HG03066 (cell line): ENCODE data around the gene CTSZ.
A peak's percentile ranks its signal among the peaks of the same experiment; 100 is the strongest.
"Not testable (repeated sequence)": the region's sequence is repeated elsewhere in the genome, so short reads cannot be mapped to it uniquely, and the experiment has no call there.

Experiments
- ATAC-seq: cut with Tn5 transposase; IDR thresholded peaks from one replicate; pipeline ENCODE4 v1.9.1; 2021; ENCODE audit warnings: low read depth; ENCODE audit not compliant: unreplicated experiment

CTSZ gene

GRCh38 chr20:59006864-59007664, at the start of gene CTSZ:
CTSZ (minus strand) TSS chr20:59007254; CDS start chr20:59007128, 126 bp downstream.
- no peak for ATAC-seq

DNA sequence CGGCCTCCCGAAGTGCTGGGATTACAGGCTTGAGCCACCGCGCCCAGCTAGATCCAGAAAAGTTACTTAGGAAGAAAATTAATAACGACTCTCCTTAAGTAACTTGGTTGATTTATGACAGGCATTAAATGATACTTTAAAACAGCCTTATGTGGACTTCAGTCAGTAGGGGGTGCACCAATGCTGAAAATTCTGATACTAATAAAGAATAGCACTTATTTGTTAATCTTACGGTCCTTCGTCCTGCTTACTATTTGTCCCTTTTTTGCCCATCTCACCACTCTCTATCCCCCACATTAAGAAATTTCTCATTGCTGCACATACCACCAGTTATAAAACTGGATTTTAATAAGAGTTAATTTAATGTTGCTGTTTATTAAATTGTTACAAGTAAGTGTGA, 48.2 kb upstream of the CTSZ start:
- ATAC-seq = no peak

- no peak for ATAC-seq
Measured at GRCh38 chr20:59051666-59052185, 44.7 kb upstream of the CTSZ start.

- no peak for ATAC-seq
Measured at GRCh38 chr20:59050437-59050836, 43.4 kb upstream of the CTSZ start.

- no peak for ATAC-seq
Measured at GRCh38 chr20:59048681-59049030, 41.6 kb upstream of the CTSZ start.

- ATAC-seq = no peak
Measured at GRCh38 chr20:59047938-59048680, 41.1 kb upstream of the CTSZ start.

- no peak for ATAC-seq
Measured at GRCh38 chr20:59046862-59047261, 39.8 kb upstream of the CTSZ start.

DNA sequence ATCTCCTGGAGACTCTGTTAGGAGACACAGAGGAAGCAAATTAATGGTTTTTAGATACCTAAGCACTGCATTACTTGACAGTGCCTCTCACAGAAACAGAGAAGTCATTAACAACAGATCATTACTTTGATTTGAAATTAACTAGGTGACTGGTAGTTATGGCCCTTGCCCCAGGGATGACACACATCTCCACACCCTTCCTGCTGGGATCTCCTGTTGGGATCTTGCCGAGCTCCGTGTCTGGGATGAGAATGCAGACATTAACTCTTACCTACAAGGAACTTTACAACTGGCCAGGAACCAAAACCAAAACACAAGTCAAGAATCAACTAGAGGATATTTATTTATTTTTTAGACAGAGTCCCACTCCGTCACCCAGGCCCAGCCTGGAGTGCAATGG, 37.7 kb upstream of the CTSZ start:
- no peak for ATAC-seq

DNA sequence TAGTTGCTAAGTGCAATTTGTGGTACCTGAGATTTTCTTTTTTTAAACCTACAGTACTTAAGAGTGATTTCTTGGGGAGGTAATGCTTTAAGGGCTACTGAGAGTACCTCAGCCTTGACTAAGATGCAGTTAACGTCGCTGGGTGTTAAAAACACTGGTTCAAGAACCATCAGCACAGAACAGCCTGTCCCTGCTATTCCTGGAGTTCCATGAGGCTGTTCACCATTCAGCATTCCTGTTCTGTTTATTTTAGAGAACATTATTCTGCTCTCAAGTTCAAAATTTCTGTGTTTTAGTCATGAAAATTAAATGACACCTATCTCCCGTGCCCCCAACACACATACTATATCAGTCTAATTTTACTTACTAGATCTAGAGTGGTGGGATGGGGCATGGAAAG, 37.2 kb upstream of the CTSZ start:
- no peak for ATAC-seq

DNA sequence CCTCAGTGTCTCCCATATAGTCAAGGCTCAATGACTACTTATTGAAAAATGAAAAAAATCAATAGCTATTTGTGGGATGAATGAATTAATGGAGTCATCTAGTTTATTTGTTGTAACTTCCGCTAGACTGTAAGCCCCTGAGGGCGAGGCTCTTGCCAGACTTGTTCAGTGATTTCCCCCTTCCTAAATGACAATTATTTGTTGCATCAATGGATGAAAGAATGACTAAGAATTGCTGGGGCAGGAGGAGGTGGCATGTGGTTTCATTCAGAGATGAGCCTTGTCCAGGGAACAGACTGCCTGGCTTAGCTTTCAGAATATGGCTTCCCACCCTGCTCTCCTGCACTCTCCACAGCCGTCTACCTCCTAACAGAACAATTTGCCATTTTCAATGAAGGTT, 36.6 kb upstream of the CTSZ start:
- no peak for ATAC-seq

- ATAC-seq = peak; percentile 86
Measured at GRCh38 chr20:59042796-59043631, 36.0 kb upstream of the CTSZ start.

GRCh38 chr20:59042151-59042795, 35.2 kb upstream of the CTSZ start, which contains the start of gene PRELID3B:
PRELID3B (minus strand) TSS chr20:59042786; CDS start chr20:59042730, 56 bp downstream.
- ATAC-seq = peak; percentile 36

GRCh38 chr20:59041487-59041886, 34.4 kb upstream of the CTSZ start:
- not testable (repeated sequence) for ATAC-seq

- ATAC-seq = no peak
Measured at GRCh38 chr20:59040667-59041066, 33.6 kb upstream of the CTSZ start.

- no peak for ATAC-seq
Measured at GRCh38 chr20:59039233-59039632, 32.2 kb upstream of the CTSZ start.

GRCh38 chr20:59037386-59037785, 30.3 kb upstream of the CTSZ start:
- ATAC-seq = no peak

GRCh38 chr20:59035381-59035780, 28.3 kb upstream of the CTSZ start:
- ATAC-seq = no peak

DNA sequence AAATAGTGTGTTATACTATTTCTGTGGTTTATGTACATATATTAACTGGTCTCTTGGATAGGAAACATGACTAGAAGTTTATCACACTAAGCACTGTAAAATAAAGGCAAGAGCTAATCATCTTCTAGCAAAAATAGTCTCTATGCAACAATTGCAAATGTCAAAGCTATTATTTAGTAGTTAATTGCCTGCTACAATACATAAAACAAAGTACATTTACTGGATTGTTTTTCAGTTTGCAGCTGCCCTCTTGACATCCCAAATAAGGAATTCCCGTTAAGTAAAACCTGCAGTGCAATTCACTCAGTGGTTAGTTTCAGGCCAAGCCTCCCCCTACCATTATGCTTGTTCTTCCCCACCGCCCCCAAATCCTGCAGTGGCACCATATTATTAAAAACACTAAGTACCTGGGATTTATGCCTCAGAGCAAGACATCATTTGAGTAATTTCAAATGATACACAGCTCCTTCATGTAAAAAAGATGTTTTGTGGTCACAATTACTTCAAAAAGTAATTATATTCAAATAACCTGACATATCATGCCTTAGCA, 26.6 kb upstream of the CTSZ start:
- ATAC-seq = no peak

DNA sequence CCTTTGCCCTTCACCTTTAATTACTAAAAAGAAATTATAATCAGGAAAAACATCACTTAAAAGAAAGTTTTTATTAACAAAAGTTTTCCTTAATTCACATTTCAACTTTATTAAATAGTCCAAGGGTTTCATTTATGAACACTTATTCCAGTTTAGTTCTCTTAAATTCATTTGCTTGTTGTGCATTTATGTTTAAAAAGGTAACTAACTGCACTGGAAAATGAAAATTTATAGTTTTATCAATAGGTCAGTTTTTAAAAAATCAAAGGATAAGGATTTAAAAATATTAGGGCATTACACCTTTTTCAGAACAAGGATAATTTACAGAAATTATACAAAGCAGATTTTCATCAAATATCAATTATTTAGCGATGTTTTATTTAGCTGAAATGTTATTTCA, 26.0 kb upstream of the CTSZ start:
- no peak for ATAC-seq

DNA sequence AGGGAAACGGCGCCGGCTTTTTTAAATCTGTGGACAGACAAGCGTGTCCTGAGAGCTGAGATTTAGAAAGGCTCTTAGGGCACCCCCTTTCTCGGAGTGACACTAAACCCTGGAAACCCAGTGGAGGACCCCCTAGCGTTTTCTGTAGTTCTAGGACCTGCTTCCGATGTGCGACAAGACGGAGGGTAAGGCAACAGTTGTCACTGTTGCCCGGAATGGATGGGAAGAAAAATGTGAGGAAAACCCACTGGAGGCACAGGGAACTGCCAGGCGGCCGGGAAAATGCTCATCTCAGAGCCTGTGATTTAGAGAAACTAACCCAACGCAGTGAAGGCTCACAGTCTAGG, 25.6 kb upstream of the CTSZ start:
- no peak for ATAC-seq
